ENCODE results near the gene LKAAEAR1.
A peak's percentile ranks its signal among the peaks of the same experiment; 100 is the strongest.

The LKAAEAR1 gene

GRCh38 chr20:64067005-64067632, 17.1 kb downstream of the LKAAEAR1 start:
- DNase-seq (ENCODE audit: low read depth in 1 of 2, low spot score in 1 of 2) = no peak

- peak in 1 of 2 donors; percentile 23 for DNase-seq (ENCODE audit: low read depth in 1 of 2, low spot score in 1 of 2)
These were observed 18.2 kb downstream of the LKAAEAR1 start for GRCh38 chr20:64065974-64066343.

- DNase-seq (ENCODE audit: low read depth in 1 of 2, low spot score in 1 of 2) = no peak
These were observed 18.9 kb downstream of the LKAAEAR1 start for GRCh38 chr20:64065062-64065973.

GRCh38 chr20:64064145-64064698, 20.0 kb downstream of the LKAAEAR1 start:
- no peak for DNase-seq (ENCODE audit: low read depth in 1 of 2, low spot score in 1 of 2)

GRCh38 chr20:64063389-64064144, 20.6 kb downstream of the LKAAEAR1 start:
- no peak for DNase-seq (ENCODE audit: low read depth in 1 of 2, low spot score in 1 of 2)

GRCh38 chr20:64062596-64063388, 21.4 kb downstream of the LKAAEAR1 start, which contains the start of gene TCEA2:
TCEA2 (plus strand) TSS chr20:64063198; CDS start chr20:64063313, 115 bp downstream.
- DNase-seq (ENCODE audit: low read depth in 1 of 2, low spot score in 1 of 2) = peak; percentile 84 to 92

- DNase-seq (ENCODE audit: low read depth in 1 of 2, low spot score in 1 of 2) = no peak
These were observed 22.0 kb downstream of the LKAAEAR1 start for GRCh38 chr20:64062276-64062595.

- no peak for DNase-seq (ENCODE audit: low read depth in 1 of 2, low spot score in 1 of 2)
These were observed 25.7 kb downstream of the LKAAEAR1 start for GRCh38 chr20:64058536-64058935.

GRCh38 chr20:64057628-64058498, 26.3 kb downstream of the LKAAEAR1 start:
- DNase-seq (ENCODE audit: low read depth in 1 of 2, low spot score in 1 of 2) = peak; percentile 74 to 76

GRCh38 chr20:64056889-64057627, 27.1 kb downstream of the LKAAEAR1 start:
- DNase-seq (ENCODE audit: low read depth in 1 of 2, low spot score in 1 of 2) = no peak

GRCh38 chr20:64056639-64056888, 27.6 kb downstream of the LKAAEAR1 start:
- DNase-seq (ENCODE audit: low read depth in 1 of 2, low spot score in 1 of 2) = no peak

GRCh38 chr20:64055893-64056638, 28.1 kb downstream of the LKAAEAR1 start:
- DNase-seq (ENCODE audit: low read depth in 1 of 2, low spot score in 1 of 2) = no peak

GRCh38 chr20:64055396-64055892, 28.8 kb downstream of the LKAAEAR1 start:
- DNase-seq (ENCODE audit: low read depth in 1 of 2, low spot score in 1 of 2) = no peak

GRCh38 chr20:64053841-64054661, 30.1 kb downstream of the LKAAEAR1 start:
- no peak for DNase-seq (ENCODE audit: low read depth in 1 of 2, low spot score in 1 of 2)

- no peak for DNase-seq (ENCODE audit: low read depth in 1 of 2, low spot score in 1 of 2)
These were observed 31.0 kb downstream of the LKAAEAR1 start for GRCh38 chr20:64052987-64053840.

- no peak for DNase-seq (ENCODE audit: low read depth in 1 of 2, low spot score in 1 of 2)
These were observed 31.9 kb downstream of the LKAAEAR1 start for GRCh38 chr20:64052326-64052722.
